PC-9 (cell line): ENCODE results near the gene SPATA16. TPM values are rescaled to one million over a fixed set of nuclear protein-coding genes. Genes with fewer than 3 reads are reported as not detected.

ENCODE experiments used
- BruUV-seq: library from RNA; stranded (reverse); fragments of 400-500 nt; replicated peaks from 2 replicates; lab custom pipeline; 2021; lab: Mats Ljungman, UMichigan
- CTCF ChIA-PET: fragments of 300-600 bp; sonication (Branson Sonifier 250); formaldehyde crosslinking; loops from one replicate; lab custom pipeline; 2022; ENCODE audit warnings: antibody characterized with exemption; lab: Charles Lee
- POLR2A ChIA-PET: fragments of 300-600 bp; sonication (Branson Sonifier 250); formaldehyde crosslinking; loops from one replicate; lab custom pipeline; 2022; ENCODE audit warnings: antibody characterized with exemption; ENCODE audit not compliant: unreplicated experiment; lab: Charles Lee
- DNase-seq, 2 experiments: peaks; one replicate each; pipeline versions ENCODE4 v3.0.0 to v3.0.0-alpha.2; 2015 to 2022; ENCODE audit warnings: mixed read lengths in 1 of 2
- H2AFZ ChIP-seq: fragments of 200-600 bp; sonication (generic); 2 replicates; pipeline ENCODE4 v1.8.1; 2017; ENCODE audit warnings: antibody characterized with exemption
- H3F3A ChIP-seq: fragments of 200-600 bp; sonication (generic); 2 replicates; pipeline ENCODE4 v1.8.1; 2017; ENCODE audit warnings: antibody characterized with exemption, mild to moderate bottlenecking, low read depth; ENCODE audit not compliant: insufficient read depth
- H3K27ac ChIP-seq: fragments of 200-600 bp; sonication (generic); 2 replicates; pipeline ENCODE4 v1.6.1; 2016; ENCODE audit warnings: mixed run types
- H3K27me3 ChIP-seq: fragments of 200-600 bp; sonication (generic); 2 replicates; pipeline ENCODE4 v1.6.1; 2016; ENCODE audit warnings: low read depth, mixed run types; ENCODE audit not compliant: insufficient read depth
- H3K36me3 ChIP-seq: fragments of 200-600 bp; sonication (generic); 2 replicates; pipeline ENCODE4 v1.6.1; 2016; ENCODE audit warnings: low read depth, mixed run types
- H3K4me1 ChIP-seq: fragments of 200-600 bp; sonication (generic); replicated peaks from 2 replicates; pipeline ENCODE4 v1.6.1; 2016; ENCODE audit warnings: mixed run types; ENCODE audit not compliant: insufficient read depth
- H3K4me2 ChIP-seq: fragments of 200-600 bp; sonication (generic); 2 replicates; pipeline ENCODE4 v1.6.1; 2017; ENCODE audit warnings: mixed run types
- H3K4me3 ChIP-seq: fragments of 200-600 bp; sonication (generic); 2 replicates; pipeline ENCODE4 v1.6.1; 2016; ENCODE audit warnings: mixed run types
- H3K79me2 ChIP-seq: fragments of 200-600 bp; sonication (generic); 2 replicates; pipeline ENCODE4 v1.6.1; 2017; ENCODE audit warnings: low read depth, mixed run types
- H3K9me2 ChIP-seq: fragments of 200-600 bp; sonication (generic); 2 replicates; pipeline ENCODE4 v1.8.1; 2017; ENCODE audit warnings: mild to moderate bottlenecking; ENCODE audit not compliant: insufficient read depth
- H3K9me3 ChIP-seq: fragments of 200-600 bp; sonication (generic); 2 replicates; pipeline ENCODE4 v1.8.1; 2016; ENCODE audit warnings: low read depth; ENCODE audit not compliant: insufficient read depth
- H4K20me1 ChIP-seq: fragments of 200-600 bp; sonication (generic); 2 replicates; pipeline ENCODE4 v1.8.1; 2017; ENCODE audit not compliant: insufficient read depth
- CTCF ChIP-seq: fragments of 200-600 bp; sonication (generic); conservative IDR thresholded peaks from 2 replicates; pipeline ENCODE4 v1.6.1; 2017; ENCODE audit warnings: mixed run types, antibody characterized with exemption, mild to moderate bottlenecking, moderate library complexity
- EZH2 ChIP-seq: fragments of 200-600 bp; sonication (generic); IDR thresholded peaks from 2 replicates; pipeline ENCODE4 v1.8.0; 2017; ENCODE audit warnings: antibody characterized with exemption, low read depth
- intact Hi-C: fragments of 100-400 bp; cut with micrococcal nuclease; formaldehyde crosslinking; loops from one replicate; pipeline ENCODE4 v1.10.0; 2022; ENCODE audit not compliant: unreplicated experiment
- total RNA-seq: library from RNA; stranded (reverse); gene quantifications from 2 replicates; pipeline ENCODE4 v1.2.3, GENCODE V29; 2021

Gene SPATA16
- total RNA-seq, 1 experiment from 2014 or later = not detected

- no peak overlapping the region for H2AFZ ChIP-seq
- no peaks in the 10 kb centered on the region for H4K20me1 ChIP-seq
- BruUV-seq = no TSS peak
- H3K79me2 ChIP-seq = no peaks in the 10 kb centered on the region
- intact Hi-C loops = no loop called here
- no peak overlapping the region for H3K27ac ChIP-seq
- no peaks in the 10 kb centered on the region for H3K9me2 ChIP-seq
- no peak for DNase-seq
- no peaks in the 10 kb centered on the region for H3K9me3 ChIP-seq
- no peaks in the 10 kb centered on the region for H3F3A ChIP-seq
- H3K4me3 ChIP-seq = no peak overlapping the region
- no peak overlapping the region for H3K4me2 ChIP-seq
- no peaks in the 10 kb centered on the region for H3K27me3 ChIP-seq
- no peaks in the 10 kb centered on the region for H3K4me1 ChIP-seq
- POLR2A ChIA-PET = no interaction called here
- TF ChIP-seq EZH2 = no peak
- TF ChIP-seq CTCF = no peak
- CTCF ChIA-PET = no interaction called here
- H3K36me3 ChIP-seq = no peaks in the 10 kb centered on the region
Measured at GRCh38 chr3:172913911-172914655, 227.0 kb downstream of the SPATA16 start.

- POLR2A ChIA-PET = no interaction called here
- TF ChIP-seq CTCF (no peak), EZH2 (no peak)
- no peak overlapping the region for H3K27ac ChIP-seq
- H3K9me3 ChIP-seq = no peaks in the 10 kb centered on the region
- no peaks in the 10 kb centered on the region for H4K20me1 ChIP-seq
- CTCF ChIA-PET = no interaction called here
- H3K4me3 ChIP-seq = no peak overlapping the region
- no peaks in the 10 kb centered on the region for H3K9me2 ChIP-seq
- no peaks in the 10 kb centered on the region for H3K4me1 ChIP-seq
- H3K79me2 ChIP-seq = no peaks in the 10 kb centered on the region
- H2AFZ ChIP-seq = no peak overlapping the region
- H3K4me2 ChIP-seq = no peak overlapping the region
- no peaks in the 10 kb centered on the region for H3F3A ChIP-seq
- no peaks in the 10 kb centered on the region for H3K36me3 ChIP-seq
- intact Hi-C loops = no loop called here
- no peaks in the 10 kb centered on the region; the same call in 1 of the 2 replicates for H3K27me3 ChIP-seq
- no TSS peak for BruUV-seq
- DNase-seq = no peak
Measured at GRCh38 chr3:172911142-172911541, 229.9 kb downstream of the SPATA16 start.

- intact Hi-C loops = no loop called here
- no peaks in the 10 kb centered on the region for H3K4me1 ChIP-seq
- TF ChIP-seq CTCF (no peak), EZH2 (no peak)
- no peaks in the 10 kb centered on the region for H3K36me3 ChIP-seq
- ChIA-PET CTCF (no interaction called here), POLR2A (no interaction called here)
- no peaks in the 10 kb centered on the region for H3K9me2 ChIP-seq
- H3F3A ChIP-seq = no peaks in the 10 kb centered on the region
- H3K79me2 ChIP-seq = no peaks in the 10 kb centered on the region
- no peaks in the 10 kb centered on the region for H3K9me3 ChIP-seq
- BruUV-seq = no TSS peak
- no peak overlapping the region for H3K27ac ChIP-seq
- H2AFZ ChIP-seq = no peak overlapping the region
- no peak for DNase-seq
- H3K4me2 ChIP-seq = no peak overlapping the region
- H4K20me1 ChIP-seq = no peaks in the 10 kb centered on the region
- no peak overlapping the region for H3K4me3 ChIP-seq
- no peaks in the 10 kb centered on the region; the same call in 1 of the 2 replicates for H3K27me3 ChIP-seq
Measured at GRCh38 chr3:172908771-172909270, 232.2 kb downstream of the SPATA16 start.
